T-cell (primary cell): ENCODE measurements around the gene BRWD1. TPM values are rescaled to one million over a fixed set of nuclear protein-coding genes. Genes with fewer than 3 reads are reported as not detected.

ENCODE experiments used
- ATAC-seq, 4 experiments: fragments of 200-7000 bp in 3 of 4; fragments of 150-1000 bp in 1 of 4; cut with Tn5 transposase; replicated peaks in 1 of 4; 1 replicate in 3 of 4; 2 replicates in 1 of 4; pipeline ENCODE4 v1.10.0; 2021; ENCODE audit warnings: moderate library complexity in 3 of 4, mild to moderate bottlenecking in 2 of 4, moderate number of reproducible peaks in 1 of 4
- CTCF ChIA-PET, 2 donors: fragments of 300-600 bp; sonication (Branson Sonifier 250); formaldehyde crosslinking; loops; one replicate each; lab custom pipeline; 2022; ENCODE audit warnings: antibody characterized with exemption in 2 of 2; lab: Charles Lee
- POLR2A ChIA-PET, 2 donors: fragments of 300-600 bp; sonication (Branson Sonifier 250); formaldehyde crosslinking; loops; one replicate each; lab custom pipeline; 2022; ENCODE audit warnings: antibody characterized with exemption in 2 of 2; lab: Charles Lee
- DNase-seq, 35 experiments: peaks; one replicate each; pipeline versions ENCODE4 v3.0.0 to v3.0.0-alpha.2; 2013 to 2023
- H3K27ac ChIP-seq: one replicate; pipeline ENCODE4 v1.5.1; 2013; ENCODE audit warnings: low read length
- H3K27me3 ChIP-seq, 2 experiments: replicated peaks in 1 of 2; 1 replicate in 1 of 2; 2 replicates in 1 of 2; pipeline versions ENCODE4 v1.6.1 to v1.7.0; 2013; ENCODE audit warnings: low read length in 1 of 2, mixed read lengths in 1 of 2; ENCODE audit not compliant: control insufficient read depth in 2 of 2, insufficient read depth in 2 of 2; ENCODE audit errors: extremely low read depth in 1 of 2
- H3K36me3 ChIP-seq, 2 donors: 1 replicate in 1 of 2; 2 replicates in 1 of 2; pipeline versions ENCODE4 v1.6.1 to v1.7.0; 2013; ENCODE audit warnings: low read length in 1 of 2; ENCODE audit not compliant: control insufficient read depth in 2 of 2, insufficient read depth in 1 of 2; ENCODE audit errors: extremely low read depth in 1 of 2
- H3K4me1 ChIP-seq, 2 experiments: 1 replicate in 1 of 2; 2 replicates in 1 of 2; pipeline versions ENCODE4 v1.6.1 to v1.7.0; 2013; ENCODE audit warnings: low read length in 2 of 2, mixed read lengths in 1 of 2; ENCODE audit not compliant: insufficient read depth in 2 of 2, control insufficient read depth in 1 of 2; ENCODE audit errors: extremely low read depth in 1 of 2
- H3K4me3 ChIP-seq, 2 donors: 1 replicate in 1 of 2; 2 replicates in 1 of 2; pipeline versions ENCODE4 v1.5.1 to v1.7.0; 2013; ENCODE audit warnings: mild to moderate bottlenecking in 2 of 2, low read length in 1 of 2, moderate library complexity in 1 of 2; ENCODE audit not compliant: control insufficient read depth in 1 of 2; ENCODE audit errors: extremely low read depth in 1 of 2
- H3K9me3 ChIP-seq: 2 replicates; pipeline ENCODE4 v1.7.0; 2013
- H3K27ac Mint-ChIP-seq, 2 donors: one replicate each; pipeline ENCODE4 v1.8.0; 2020 to 2021; ENCODE audit warnings: mild to moderate bottlenecking in 2 of 2, mixed read lengths in 2 of 2
- H3K27me3 Mint-ChIP-seq, 2 donors: one replicate each; pipeline ENCODE4 v1.8.0; 2021 to 2022; ENCODE audit warnings: mixed read lengths in 2 of 2
- H3K36me3 Mint-ChIP-seq: one replicate; pipeline ENCODE4 v1.8.0; 2021; ENCODE audit warnings: mixed read lengths
- H3K4me1 Mint-ChIP-seq, 3 donors: one replicate each; pipeline ENCODE4 v1.8.0; 2020 to 2022; ENCODE audit warnings: mixed read lengths in 3 of 3, mild to moderate bottlenecking in 1 of 3
- H3K4me3 Mint-ChIP-seq, 3 donors: one replicate each; pipeline ENCODE4 v1.8.0; 2020 to 2022; ENCODE audit warnings: mild to moderate bottlenecking in 3 of 3, mixed read lengths in 3 of 3, moderate library complexity in 3 of 3
- H3K9me3 Mint-ChIP-seq, 3 donors: one replicate each; pipeline ENCODE4 v1.8.0; 2020 to 2022; ENCODE audit warnings: mixed read lengths in 3 of 3
- WGBS: methylation state at CpG from one replicate; pipeline ENCODE4 v1.1.5; 2013; ENCODE audit warnings: missing lambda C conversion rate; ENCODE audit not compliant: insufficient coverage; 5-methylcytosine and 5-hydroxymethylcytosine counted together
- total RNA-seq, 35 experiments: library from RNA in 6 of 35; stranded (reverse) in 6 of 35; fragments of 120-200 nt in 1 of 35; gene quantifications; one replicate each; pipeline versions ENCODE4 v1.2.1 to v1.2.4 and lab custom pipeline; 2013 to 2026

BRWD1 gene
- total RNA-seq, 5 donors from 2014 or later (not counting 1 experiment from before 2014, with no cell fraction given): 70.2 to 86.3 (median 75.2) TPM

- H3K4me3 Mint-ChIP-seq: peak overlapping the region in 2 of 3 donors; percentile 2 to 43
Observed at GRCh38 chr21:39196838-39197237, 116.6 kb downstream of the BRWD1 start.

DNA sequence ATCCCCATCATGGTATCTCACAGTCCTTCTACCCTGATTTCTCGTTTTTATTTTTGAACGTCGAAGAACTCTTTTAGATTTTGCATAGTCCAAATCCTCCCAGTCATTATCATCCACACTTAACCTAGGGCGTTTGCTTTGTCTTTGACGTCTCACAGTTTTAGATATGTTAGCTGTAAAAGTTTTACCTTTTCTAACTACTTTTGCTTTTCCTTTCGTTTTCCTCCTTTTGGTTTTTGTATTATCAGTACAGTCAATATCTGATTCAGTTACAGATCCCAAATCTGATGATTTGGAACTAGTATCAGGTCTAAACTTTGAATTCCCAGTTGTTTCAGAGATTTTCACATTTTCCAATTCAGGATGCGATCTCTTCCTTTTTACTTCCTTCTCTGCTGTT is 117.1 kb downstream of the BRWD1 start:
- DNase-seq: no peak
- no peaks in the 10 kb centered on the region for H3K4me1 ChIP-seq
- ChIA-PET POLR2A (no interaction called here), CTCF (no interaction called here)
- no peak for ATAC-seq
- H3K9me3 Mint-ChIP-seq: no peaks in the 10 kb centered on the region
- peak overlapping the region; percentile 26 for H3K27ac ChIP-seq
- peaks cover 3 to 49% of the 10 kb centered on the region in 2 donors for H3K36me3 ChIP-seq
- no peaks in the 10 kb centered on the region for H3K9me3 ChIP-seq
- no peaks in the 10 kb centered on the region for H3K27me3 ChIP-seq
- 78% methylated on average over 1 of the region's 7 CpGs for WGBS
- peaks cover 50% of the 10 kb centered on the region for H3K36me3 Mint-ChIP-seq
- no peaks in the 10 kb centered on the region for H3K27me3 Mint-ChIP-seq
- H3K4me3 Mint-ChIP-seq: peak overlapping the region in 2 of 3 donors; percentile 2 to 43
- no peak overlapping the region for H3K4me3 ChIP-seq
- peaks cover 12 to 30% (median 26%) of the 10 kb centered on the region in 3 donors for H3K4me1 Mint-ChIP-seq
- H3K27ac Mint-ChIP-seq: peak overlapping the region; percentile 63 to 70

More at GRCh38 chr21:39196838-39197237, 116.6 kb downstream of the BRWD1 start:
- no peaks in the 10 kb centered on the region for H3K4me1 ChIP-seq
- CTCF ChIA-PET: no interaction called here
- WGBS: no CpG with 5 or more reads among the region's 1 CpG
- no peak overlapping the region for H3K4me3 ChIP-seq
- H3K27me3 ChIP-seq: no peaks in the 10 kb centered on the region
- POLR2A ChIA-PET: no interaction called here
- Mint-ChIP-seq H3K9me3 (no peaks in the 10 kb centered on the region), H3K27me3 (no peaks in the 10 kb centered on the region), H3K27ac (peak overlapping the region; percentile 63 to 70), H3K36me3 (peaks cover 52% of the 10 kb centered on the region), H3K4me1 (peaks cover 12 to 30% (median 26%) of the 10 kb centered on the region in 3 donors)
- peak overlapping the region; percentile 26 for H3K27ac ChIP-seq
- no peak for DNase-seq
- ATAC-seq: no peak
- H3K36me3 ChIP-seq: peaks cover 3 to 54% of the 10 kb centered on the region in 2 donors
- no peaks in the 10 kb centered on the region for H3K9me3 ChIP-seq

GRCh38 chr21:39193380-39193779 is 120.1 kb downstream of the BRWD1 start:
- Histone ChIP-seq H3K27ac (no peak overlapping the region), H3K36me3 (peaks cover under 1 to 23% of the 10 kb centered on the region in 2 donors), H3K4me3 (no peak overlapping the region), H3K27me3 (no peaks in the 10 kb centered on the region), H3K4me1 (no peaks in the 10 kb centered on the region), H3K9me3 (no peaks in the 10 kb centered on the region)
- no peaks in the 10 kb centered on the region for H3K9me3 Mint-ChIP-seq
- ChIA-PET POLR2A (no interaction called here), CTCF (no interaction called here)
- ATAC-seq (no peak), DNase-seq (no peak)
- H3K36me3 Mint-ChIP-seq: peaks cover 31% of the 10 kb centered on the region
- WGBS: no CpG with 5 or more reads among the region's 1 CpG
- H3K27me3 Mint-ChIP-seq: no peaks in the 10 kb centered on the region
- no peak overlapping the region for H3K4me3 Mint-ChIP-seq
- H3K4me1 Mint-ChIP-seq: peaks cover 18 to 37% (median 31%) of the 10 kb centered on the region in 3 donors
- no peak overlapping the region for H3K27ac Mint-ChIP-seq

DNA sequence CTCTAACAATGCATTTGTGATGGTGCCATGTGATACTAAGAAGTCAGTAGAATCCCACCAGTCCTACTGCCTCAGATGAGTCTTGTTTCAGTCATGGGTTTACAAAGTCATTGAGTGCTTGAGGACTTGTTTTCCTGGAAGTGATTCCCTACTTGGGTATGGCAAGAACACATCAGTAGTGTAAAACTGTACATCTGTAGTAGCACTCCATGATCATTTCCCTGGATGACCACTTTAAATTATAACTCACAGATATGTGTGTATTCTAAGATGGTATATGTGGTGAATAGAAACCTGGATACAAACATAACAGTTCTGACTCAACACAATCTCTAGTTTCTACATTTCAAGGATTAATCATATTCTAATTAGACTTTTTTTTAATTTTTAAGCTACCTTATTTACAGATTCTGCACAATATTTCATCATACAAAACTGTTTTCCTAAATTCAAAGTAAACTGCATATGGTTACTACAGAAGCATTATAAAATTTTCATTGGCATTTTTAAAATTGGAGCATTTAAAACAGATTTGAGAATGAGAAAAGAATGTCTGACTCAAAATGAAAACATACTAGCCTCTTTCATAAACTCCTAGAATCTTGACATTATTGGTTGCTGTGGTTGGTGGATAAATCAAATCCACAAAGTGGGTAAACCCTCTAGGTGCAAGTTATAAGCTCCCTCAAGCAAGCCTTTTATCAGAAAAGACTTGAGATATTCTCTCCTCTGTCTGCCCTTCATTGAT is 123.4 kb downstream of the BRWD1 start:
- Histone ChIP-seq H3K27ac (no peak overlapping the region), H3K36me3 (peaks cover 0 to 8% of the 10 kb centered on the region in 2 donors), H3K9me3 (no peaks in the 10 kb centered on the region), H3K4me3 (no peak overlapping the region), H3K4me1 (no peaks in the 10 kb centered on the region), H3K27me3 (no peaks in the 10 kb centered on the region)
- Mint-ChIP-seq H3K36me3 (peaks cover 8% of the 10 kb centered on the region), H3K27ac (peak overlapping the region; percentile 16 to 48), H3K4me3 (no peak overlapping the region), H3K27me3 (no peaks in the 10 kb centered on the region), H3K4me1 (peaks cover 18 to 29% (median 27%) of the 10 kb centered on the region in 3 donors), H3K9me3 (no peaks in the 10 kb centered on the region)
- ATAC-seq (no peak), DNase-seq (no peak)
- ChIA-PET CTCF (no interaction called here), POLR2A (interaction anchor here in 1 of 2 donors (0.6 kb wide), 1 partner anchor 34 kb away, joined by 3 read pairs; no protein-coding TSS in a partner anchor)

DNA sequence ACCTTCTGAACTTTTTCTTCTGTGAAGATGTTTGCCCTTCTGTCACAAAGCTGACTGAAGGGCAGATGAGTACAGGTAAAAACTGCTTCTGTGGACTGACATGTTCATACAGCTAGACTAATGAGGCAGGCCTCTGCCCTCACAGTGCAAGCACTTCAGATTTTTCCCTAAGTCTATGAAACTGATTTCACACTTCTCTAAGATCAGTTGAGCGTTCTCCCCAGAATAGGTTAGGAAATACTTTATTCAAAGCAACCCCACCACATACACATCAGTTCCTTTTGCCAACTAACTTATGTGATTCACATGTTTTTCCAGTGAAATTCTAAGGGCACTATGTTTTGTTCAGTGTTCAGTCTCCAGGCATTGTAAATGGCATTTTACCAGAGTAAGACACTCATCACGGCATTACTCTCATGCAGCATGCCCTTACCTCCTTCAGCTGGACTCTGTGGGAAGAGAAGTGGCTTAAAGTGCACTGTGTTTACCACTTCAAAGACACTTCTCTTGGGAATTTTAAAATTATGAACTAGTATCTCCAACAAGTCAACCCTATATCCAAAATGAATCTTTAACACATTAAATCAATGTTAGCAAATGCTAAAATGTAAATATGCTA is 124.8 kb downstream of the BRWD1 start:
- H3K4me1 ChIP-seq: no peaks in the 10 kb centered on the region
- no peak for DNase-seq
- ChIA-PET POLR2A (no interaction called here), CTCF (no interaction called here)
- no peak overlapping the region for H3K4me3 Mint-ChIP-seq
- no peaks in the 10 kb centered on the region for H3K27me3 ChIP-seq
- H3K9me3 Mint-ChIP-seq: no peaks in the 10 kb centered on the region
- no peak overlapping the region for H3K4me3 ChIP-seq
- H3K27ac ChIP-seq: peak overlapping the region; percentile 10
- no peaks in the 10 kb centered on the region for H3K27me3 Mint-ChIP-seq
- ATAC-seq: no peak
- H3K9me3 ChIP-seq: no peaks in the 10 kb centered on the region
- H3K4me1 Mint-ChIP-seq: peaks cover 30 to 40% (median 31%) of the 10 kb centered on the region in 3 donors
- H3K36me3 Mint-ChIP-seq: no peaks in the 10 kb centered on the region
- WGBS: no CpG with 5 or more reads among the region's 2 CpGs
- H3K36me3 ChIP-seq: peaks cover 0 to 3% of the 10 kb centered on the region in 2 donors
- H3K27ac Mint-ChIP-seq: peak overlapping the region; percentile 50 to 68

- no peaks in the 10 kb centered on the region for H3K9me3 ChIP-seq
- ChIA-PET POLR2A (no interaction called here), CTCF (no interaction called here)
- WGBS: 63% methylated on average over 1 of the region's 5 CpGs
- H3K4me1 Mint-ChIP-seq: peaks cover 36 to 45% (median 38%) of the 10 kb centered on the region in 3 donors
- no peaks in the 10 kb centered on the region for H3K36me3 Mint-ChIP-seq
- peaks cover 5 to 6% of the 10 kb centered on the region in 2 experiments for H3K4me1 ChIP-seq
- no peaks in the 10 kb centered on the region for H3K27me3 Mint-ChIP-seq
- DNase-seq: no peak
- ATAC-seq: no peak
- H3K27me3 ChIP-seq: no peaks in the 10 kb centered on the region
- H3K27ac ChIP-seq: no peak overlapping the region
- H3K36me3 ChIP-seq: no peaks in the 10 kb centered on the region
- H3K27ac Mint-ChIP-seq: peak overlapping the region; percentile 49 to 82
- no peak overlapping the region for H3K4me3 ChIP-seq
- H3K4me3 Mint-ChIP-seq: no peak overlapping the region
- no peaks in the 10 kb centered on the region for H3K9me3 Mint-ChIP-seq
Observed at GRCh38 chr21:39187141-39187540, 126.3 kb downstream of the BRWD1 start.
